Endothelial cell of umbilical vein (primary cell): ENCODE results near the gene RBM5.

Source experiments
- CTCF ChIP-seq, 2 donors: IDR thresholded peaks; 1 replicate in 1 of 2; 2 replicates in 1 of 2; pipeline ENCODE4 v1.5.1; 2011; ENCODE audit warnings: low read length in 2 of 2, mild to moderate bottlenecking in 2 of 2, moderate library complexity in 2 of 2, control low read depth in 1 of 2, inconsistent platforms in 1 of 2, low read depth in 1 of 2; ENCODE audit not compliant: insufficient read depth in 1 of 2; ENCODE audit errors: extremely low read depth in 1 of 2
- EZH2 ChIP-seq: IDR thresholded peaks from 2 replicates; pipeline ENCODE4 v1.6.1; 2012; ENCODE audit warnings: borderline replicate concordance, low read depth, mild to moderate bottlenecking, moderate library complexity, low read length, inconsistent platforms; ENCODE audit not compliant: severe bottlenecking
- FOS ChIP-seq: IDR thresholded peaks from 2 replicates; pipeline ENCODE4 v1.6.1; 2011; ENCODE audit warnings: mild to moderate bottlenecking, low read length, moderate library complexity, borderline replicate concordance; ENCODE audit not compliant: insufficient read depth
- GATA2 ChIP-seq: IDR thresholded peaks from 2 replicates; pipeline ENCODE4 v1.7.0; 2011; ENCODE audit warnings: low read depth, mild to moderate bottlenecking, moderate library complexity, mixed read lengths, low read length; ENCODE audit not compliant: insufficient read length, insufficient read depth
- JUN ChIP-seq: IDR thresholded peaks from 2 replicates; pipeline ENCODE4 v1.6.1; 2011; ENCODE audit warnings: borderline replicate concordance, low read depth; ENCODE audit not compliant: insufficient read length, insufficient read depth
- MYC ChIP-seq: IDR thresholded peaks from one replicate; pipeline ENCODE4 v1.6.1; 2011; ENCODE audit warnings: mild to moderate bottlenecking, low read depth, low read length
- POLR2A ChIP-seq: IDR thresholded peaks from 2 replicates; pipeline ENCODE4 v1.6.1; 2012; ENCODE audit warnings: low read depth, mild to moderate bottlenecking, control low read depth, low read length
- POLR2AphosphoS5 ChIP-seq: IDR thresholded peaks from 2 replicates; pipeline ENCODE4 v1.6.1; 2012; ENCODE audit warnings: low read depth, mild to moderate bottlenecking, control low read depth, low read length, moderate library complexity; ENCODE audit not compliant: insufficient read depth
- TF ChIP-seq, protein P1 (sequence below): IDR thresholded peaks from 2 replicates; pipeline ENCODE4 v1.6.1; 2011; ENCODE audit not compliant: insufficient read depth, insufficient read length

DNA sequence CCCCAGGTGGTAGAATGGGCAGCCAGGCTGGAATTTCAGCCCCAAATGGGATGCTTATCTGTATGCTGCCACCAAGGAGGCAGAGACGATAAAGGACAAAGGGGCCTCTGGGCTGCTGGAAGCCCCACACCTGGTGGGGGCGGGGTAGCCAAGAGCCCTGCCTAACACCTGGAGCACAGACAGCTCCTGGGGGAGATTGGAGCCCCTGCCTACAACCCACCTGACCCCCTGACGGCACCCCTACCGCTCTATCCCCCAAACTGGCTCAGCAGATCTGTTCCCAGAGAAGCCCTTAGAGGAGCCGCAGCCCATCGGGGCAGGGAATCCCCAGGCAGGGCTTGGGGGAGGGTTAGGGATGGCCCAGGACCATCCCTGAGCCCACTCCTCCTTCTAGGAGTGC lies 50.6 kb downstream of the RBM5 start:
- TF ChIP-seq CTCF (IDR thresholded peaks at IDR 0.05; ENCODE audit: extremely low read depth in 1 of 2, insufficient read depth in 1 of 2, low read depth in 1 of 2, low read length in 2 of 2), result no peak
- TF ChIP-seq EZH2, result no peak
- no peak for TF ChIP-seq FOS
- no peak for TF ChIP-seq POLR2A
- TF ChIP-seq POLR2AphosphoS5, result no peak
- no peak for TF ChIP-seq MYC
- TF ChIP-seq, protein P1, sequence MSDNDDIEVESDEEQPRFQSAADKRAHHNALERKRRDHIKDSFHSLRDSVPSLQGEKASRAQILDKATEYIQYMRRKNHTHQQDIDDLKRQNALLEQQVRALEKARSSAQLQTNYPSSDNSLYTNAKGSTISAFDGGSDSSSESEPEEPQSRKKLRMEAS, result no peak
- no peak for TF ChIP-seq GATA2
- no peak for TF ChIP-seq JUN
